A549 treated with AZD9567 at 1 μM for 4 hours (cell line): Measurements from ENCODE around the gene PHF1. TPM values are rescaled to one million over a fixed set of nuclear protein-coding genes. Genes with fewer than 3 reads are reported as not detected.

Source experiments
- total RNA-seq: library from RNA; stranded (reverse); fragments of 200-300 nt; extraction: Qiagen RNA extraction; gene quantifications from 5 replicates; pipeline ENCODE4 v1.2.3, GENCODE V29; 2022; ENCODE audit not compliant: insufficient read depth

Gene PHF1
- total RNA-seq: 13.7 to 17.4 TPM (median 16.2 TPM) in 5 replicates

GRCh38 chr6:33410711-33411631, at the start of gene PHF1:
Gene PHF1 (plus strand): TSS chr6:33411014. CDS start chr6:33412264, 1,250 bp downstream.

GRCh38 chr6:33391278-33391921, 19.4 kb upstream of the PHF1 start, which contains the start of gene KIFC1:
Gene KIFC1 (plus strand): TSS chr6:33391823. CDS start chr6:33391986, 163 bp downstream.

GRCh38 chr6:33417903-33418689, 7.3 kb downstream of the PHF1 start, which contains the start of gene CUTA:
Gene CUTA (minus strand): TSS chr6:33418107. CDS start chr6:33418000, 107 bp downstream.

GRCh38 chr6:33419580-33420490, 9.0 kb downstream of the PHF1 start, which contains the start of gene SYNGAP1:
Gene SYNGAP1 (plus strand): TSS chr6:33420065. CDS start chr6:33420265, 200 bp downstream.

GRCh38 chr6:33454009-33454946, 43.5 kb downstream of the PHF1 start, which contains the start of gene ZBTB9:
Gene ZBTB9 (plus strand): TSS chr6:33454576. CDS start chr6:33455101, 525 bp downstream.

Other genes starting within 250 kb of the PHF1 start
- gene COL11A2, start 218.5 kb upstream of the PHF1 start, total RNA-seq: 0.89 to 1.1 TPM (median 0.94 TPM) in 4 of 5 replicates, not detected in the other
- 14.1 to 22.0 TPM (median 20.4 TPM) in 5 replicates for gene RXRB, start 210.3 kb upstream of the PHF1 start, total RNA-seq
- 101 to 107 TPM (median 106 TPM) in 5 replicates for gene SLC39A7, start 210.1 kb upstream of the PHF1 start, total RNA-seq
- 10.8 to 16.7 TPM (median 15.0 TPM) in 5 replicates for gene HSD17B8, start 206.4 kb upstream of the PHF1 start, total RNA-seq
- 15.2 to 26.0 TPM (median 25.6 TPM) in 5 replicates for gene RING1, start 202.5 kb upstream of the PHF1 start, total RNA-seq
- 15.0 to 20.1 TPM (median 16.3 TPM) in 5 replicates for gene VPS52, start 139.1 kb upstream of the PHF1 start, total RNA-seq
- 1,729 to 2,702 TPM (median 2,628 TPM) in 5 replicates for gene RPS18, start 138.9 kb upstream of the PHF1 start, total RNA-seq
- gene B3GALT4, start 133.9 kb upstream of the PHF1 start, total RNA-seq: 0.46 to 0.59 TPM (median 0.54 TPM) in 4 of 5 replicates, not detected in the other
- 47.5 to 58.2 TPM (median 55.0 TPM) in 5 replicates for gene WDR46, start 121.8 kb upstream of the PHF1 start, total RNA-seq
- gene PFDN6, start 121.4 kb upstream of the PHF1 start, total RNA-seq: 98.9 to 131 TPM (median 107 TPM) in 5 replicates
- 11.4 to 13.9 TPM (median 11.8 TPM) in 5 replicates for gene RGL2, start 112.1 kb upstream of the PHF1 start, total RNA-seq
- gene TAPBP, start 96.9 kb upstream of the PHF1 start, total RNA-seq: 28.4 to 44.0 TPM (median 33.9 TPM) in 5 replicates
- 1.5 to 3.7 TPM (median 3.5 TPM) in 5 replicates for gene ZBTB22, start 93.3 kb upstream of the PHF1 start, total RNA-seq
- 31.5 to 37.6 TPM (median 34.9 TPM) in 5 replicates for gene DAXX, start 88.1 kb upstream of the PHF1 start, total RNA-seq
- gene KIFC1, start 19.2 kb upstream of the PHF1 start, total RNA-seq: 43.3 to 46.6 TPM (median 43.8 TPM) in 5 replicates
- gene CUTA, start 7.1 kb downstream of the PHF1 start, total RNA-seq: 136 to 221 TPM (median 194 TPM) in 5 replicates
- 3.1 to 5.6 TPM (median 4.3 TPM) in 5 replicates for gene SYNGAP1, start 9.1 kb downstream of the PHF1 start, total RNA-seq
- gene ZBTB9, start 43.6 kb downstream of the PHF1 start, total RNA-seq: 12.0 to 26.4 TPM (median 12.9 TPM) in 5 replicates
- 40.6 to 43.9 TPM (median 42.3 TPM) in 5 replicates for gene BAK1, start 169.3 kb downstream of the PHF1 start, total RNA-seq
- 31.5 to 47.5 TPM (median 43.1 TPM) in 5 replicates for gene ITPR3, start 210.3 kb downstream of the PHF1 start, total RNA-seq